Measurements from ENCODE around the gene QPCTL.
"Not testable (repeated sequence)": the region's sequence is repeated elsewhere in the genome, so short reads cannot be mapped to it uniquely, and the experiment has no call there.

QPCTL gene

DNA sequence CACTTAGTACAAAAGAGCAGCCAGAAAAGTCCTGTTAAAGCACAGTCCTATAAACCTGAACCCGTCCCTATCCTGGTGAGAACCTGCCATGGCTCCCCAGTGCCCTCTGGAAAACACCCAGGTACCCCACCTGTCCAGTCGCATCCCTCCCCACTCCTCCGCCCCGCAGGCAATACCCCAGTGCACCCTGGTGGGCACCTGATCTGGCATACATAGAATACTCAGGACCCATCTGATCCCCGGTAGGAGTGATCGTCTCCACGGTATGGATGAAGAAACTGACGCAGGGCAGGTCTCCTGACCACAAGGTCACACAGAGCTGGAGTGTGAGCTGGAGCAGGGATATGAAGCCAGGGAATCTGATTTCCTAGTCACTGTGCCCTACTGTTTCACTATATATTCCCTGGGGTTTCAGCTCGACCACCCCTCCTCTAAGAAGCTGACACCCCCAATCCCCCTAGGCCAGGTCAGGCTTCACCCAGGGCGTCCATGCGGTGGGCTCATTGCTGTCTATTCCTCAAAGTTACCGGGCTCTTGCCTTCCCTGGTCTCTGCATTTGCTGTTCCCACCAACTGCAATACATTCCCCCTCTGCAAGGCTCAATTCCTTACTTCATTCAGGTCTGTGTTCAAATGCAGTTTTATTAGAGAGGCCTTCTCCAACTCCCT is 25.7 kb downstream of the QPCTL start:
- no peak for DNase-seq

DNA sequence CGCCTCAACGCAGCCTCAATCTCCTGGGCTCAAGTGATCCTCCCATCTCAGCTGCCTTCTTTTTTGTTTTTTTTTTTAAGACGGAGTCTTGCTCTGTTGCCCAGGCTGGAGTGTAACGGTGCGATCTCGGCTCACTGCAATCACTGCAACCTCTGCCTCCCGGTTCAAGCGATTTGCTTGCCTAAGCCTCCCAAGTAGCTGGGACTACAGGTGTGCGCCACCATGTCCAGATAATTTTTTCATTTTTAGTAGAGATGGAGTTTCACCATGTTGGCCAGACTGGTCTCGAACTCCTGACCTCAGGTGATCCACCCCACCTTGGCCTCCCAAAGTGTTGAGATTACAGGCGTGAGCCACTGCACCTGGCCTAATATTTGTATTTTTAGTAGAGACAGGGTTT is 27.6 kb downstream of the QPCTL start:
- DNase-seq = not testable (repeated sequence)

DNA sequence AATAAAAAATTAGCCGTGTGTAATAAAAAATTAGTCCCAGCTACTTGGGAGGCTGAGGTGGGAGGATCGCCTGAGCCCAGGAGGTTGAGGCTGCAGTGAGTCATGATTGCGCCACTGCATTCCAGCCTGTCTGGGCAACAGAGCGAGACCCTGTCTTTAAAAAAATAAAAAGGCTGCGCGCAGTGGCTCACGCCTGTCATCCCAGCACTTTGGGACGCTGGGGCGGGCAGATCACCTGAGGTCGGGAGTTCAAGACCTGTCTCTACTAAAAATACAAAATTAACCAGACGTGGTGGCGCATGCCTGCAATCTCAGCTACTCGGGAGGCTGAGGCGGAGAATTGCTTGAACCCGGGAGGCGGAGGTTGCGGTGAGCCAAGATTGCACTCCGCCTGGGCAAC is 36.2 kb downstream of the QPCTL start:
- DNase-seq = not testable (repeated sequence)

DNA sequence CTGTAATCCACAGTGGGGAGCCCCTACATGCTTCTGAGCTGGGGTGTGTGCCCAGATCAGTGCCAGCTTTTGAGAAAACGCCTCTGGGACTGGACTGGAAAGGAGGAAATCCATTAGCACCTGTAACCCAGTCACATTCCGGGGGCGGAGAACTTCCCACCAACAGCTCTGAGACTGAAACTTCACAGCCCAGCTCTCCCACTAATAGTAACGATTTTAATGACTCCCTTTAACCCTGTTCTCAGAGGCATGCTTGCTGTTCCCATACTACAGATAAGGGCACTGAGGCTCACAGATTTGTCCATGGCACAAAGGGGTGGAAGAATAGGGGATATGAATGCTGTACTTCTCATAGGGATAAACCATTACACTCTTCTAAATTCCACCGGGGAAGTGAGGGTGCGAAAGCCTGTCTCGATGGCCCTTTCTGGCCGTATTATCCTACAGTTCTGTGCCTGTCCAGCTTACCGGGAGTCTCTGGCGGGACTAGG is 37.4 kb downstream of the QPCTL start:
- no peak for DNase-seq

DNA sequence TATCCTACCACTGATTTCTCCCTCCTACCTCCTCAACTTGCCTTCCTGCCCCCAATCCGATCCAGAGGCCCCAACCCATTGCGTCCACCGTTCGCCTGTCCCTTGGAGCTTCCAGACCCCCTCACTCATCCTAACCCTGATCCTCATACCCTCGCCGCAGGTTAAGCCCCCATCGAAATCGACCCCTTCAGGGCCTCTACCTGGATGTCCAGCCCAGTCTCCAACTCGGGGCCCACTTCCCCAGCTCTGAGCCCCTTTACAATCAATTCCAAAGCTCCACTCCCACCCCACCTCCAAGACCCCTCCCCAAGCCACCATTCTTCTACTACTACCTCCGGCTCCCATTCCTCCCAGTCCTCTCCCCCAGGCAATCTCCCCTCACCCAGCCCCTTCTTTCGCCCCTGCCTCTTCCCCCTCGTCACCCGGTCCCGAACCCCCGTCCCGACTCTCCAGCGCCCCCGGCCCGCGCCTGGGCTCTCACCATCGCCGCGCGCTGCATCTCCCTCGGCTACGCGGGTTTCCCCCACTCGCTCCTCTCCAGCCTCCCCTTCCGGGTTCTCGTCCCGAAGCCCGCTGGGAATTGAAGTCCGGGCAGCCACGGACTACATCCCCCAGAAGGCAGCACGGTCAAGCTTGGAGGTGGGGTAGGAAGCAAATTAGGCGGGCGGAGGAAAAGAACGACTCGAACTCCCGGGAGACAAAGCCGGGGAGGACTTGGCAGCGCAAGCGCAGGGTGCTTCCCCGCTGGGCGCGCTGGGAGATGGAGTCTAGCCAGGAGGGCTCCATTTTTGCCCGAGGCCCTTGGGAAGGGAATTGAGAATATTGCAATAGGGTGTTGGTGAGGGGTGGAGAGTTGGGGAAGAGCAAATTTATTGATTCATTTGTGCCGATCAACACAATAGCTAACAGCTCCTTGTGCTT is 38.2 kb downstream of the QPCTL start, which contains the start of gene FBXO46:
TSS of gene FBXO46 (minus strand) at position 529 of the 921 bp plus-strand sequence. CDS start 17,401 bp downstream, outside the sequence.
- peak; percentile 100 for DNase-seq

DNA sequence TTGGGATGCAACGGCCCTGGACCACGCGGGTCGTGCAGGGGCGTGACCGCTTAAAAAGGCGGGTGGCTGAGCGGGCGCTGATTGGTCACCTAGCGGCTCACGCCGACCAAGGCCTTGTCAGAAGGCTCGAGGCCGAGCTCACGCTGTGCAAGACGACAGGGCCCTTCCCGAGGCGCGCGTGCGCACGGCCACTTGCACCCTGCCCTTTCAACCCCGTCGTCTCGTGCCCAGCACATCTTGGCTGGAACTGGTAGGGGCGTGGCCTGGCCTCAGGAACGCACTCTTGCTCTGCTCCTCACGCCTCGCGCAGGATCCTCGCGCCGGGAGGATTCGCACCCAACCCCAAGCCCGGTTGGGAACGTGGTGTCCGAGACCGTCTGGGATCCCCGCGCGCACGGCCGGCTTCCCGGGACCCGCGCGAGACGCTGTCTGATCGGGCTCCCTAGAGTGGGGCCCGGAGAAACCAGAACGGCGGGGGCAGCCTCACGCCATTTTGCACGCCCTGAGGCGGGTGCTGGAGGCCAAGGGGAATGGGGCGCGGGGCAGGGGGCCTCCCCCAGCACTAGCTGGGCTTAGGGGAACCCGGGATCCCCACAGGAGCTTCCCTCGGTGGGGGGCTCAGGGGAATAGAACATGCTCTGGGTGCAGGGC is 40.8 kb downstream of the QPCTL start, which contains the start of gene MEIOSIN:
TSS of gene MEIOSIN (plus strand) at position 280 of the 651 bp plus-strand sequence. CDS start 1,938 bp downstream, outside the sequence.
- no peak for DNase-seq

DNA sequence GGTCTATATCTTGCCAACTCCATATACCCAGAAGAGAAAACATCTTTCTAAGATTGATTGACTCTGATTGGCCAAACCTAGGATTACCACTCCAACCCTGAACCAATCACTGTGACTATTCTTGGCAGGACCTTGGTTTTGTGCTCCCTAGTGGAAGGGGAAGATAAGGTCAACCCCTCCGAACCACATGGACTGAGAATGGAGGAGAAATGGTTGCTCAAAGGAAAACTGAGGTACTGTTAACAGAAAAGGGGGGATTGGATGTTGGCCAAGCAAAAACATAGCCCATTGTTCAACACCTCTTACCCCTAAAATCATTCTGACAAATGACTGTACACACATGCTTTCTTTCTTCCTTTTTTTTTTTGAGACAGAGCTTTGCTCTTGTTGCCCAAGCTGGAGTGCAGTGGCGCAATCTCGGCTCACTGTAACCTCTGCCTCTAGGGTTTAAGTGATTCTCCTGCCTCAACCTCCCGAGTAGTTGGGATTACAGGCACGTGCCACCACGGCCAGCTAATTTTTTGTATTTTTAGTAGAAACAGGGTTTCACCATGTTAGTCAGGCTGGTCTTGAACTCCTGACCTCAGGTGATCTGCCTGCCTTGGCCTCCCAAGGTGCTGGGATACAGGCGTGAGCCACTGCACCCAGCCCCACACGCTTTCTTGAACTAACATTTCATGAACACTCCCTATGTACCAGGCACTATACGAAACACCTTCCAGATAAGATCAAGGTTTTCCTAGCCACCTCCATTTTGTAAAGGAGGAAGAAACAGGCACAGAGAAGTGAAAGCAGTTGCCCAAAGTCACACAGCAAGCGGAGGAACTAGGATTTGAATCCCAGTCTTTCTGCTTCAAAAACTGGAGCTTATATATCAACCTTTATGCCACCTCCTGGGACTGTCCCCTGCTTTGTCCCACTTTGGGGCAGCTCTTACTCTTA is 47.3 kb downstream of the QPCTL start:
- DNase-seq = no peak

DNA sequence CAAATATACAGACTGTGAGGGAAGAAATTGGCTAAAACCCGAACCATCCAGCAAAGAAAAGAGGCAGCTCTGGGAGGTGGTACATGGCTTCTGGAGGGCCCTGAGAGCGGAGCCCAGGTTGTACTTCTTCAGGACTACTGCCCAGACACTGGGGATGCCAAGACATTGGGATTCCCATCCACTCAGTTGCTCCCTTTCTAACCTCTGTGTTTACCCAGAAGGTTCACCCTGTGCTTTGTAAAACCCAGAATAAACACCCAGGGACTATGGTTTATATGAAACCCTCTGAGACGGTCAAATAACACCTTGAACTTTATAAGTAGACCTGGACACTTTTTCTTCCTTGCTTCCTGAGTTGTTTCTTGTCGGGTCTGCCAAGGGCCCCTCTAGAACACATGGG is 50.5 kb downstream of the QPCTL start:
- DNase-seq = no peak

DNA sequence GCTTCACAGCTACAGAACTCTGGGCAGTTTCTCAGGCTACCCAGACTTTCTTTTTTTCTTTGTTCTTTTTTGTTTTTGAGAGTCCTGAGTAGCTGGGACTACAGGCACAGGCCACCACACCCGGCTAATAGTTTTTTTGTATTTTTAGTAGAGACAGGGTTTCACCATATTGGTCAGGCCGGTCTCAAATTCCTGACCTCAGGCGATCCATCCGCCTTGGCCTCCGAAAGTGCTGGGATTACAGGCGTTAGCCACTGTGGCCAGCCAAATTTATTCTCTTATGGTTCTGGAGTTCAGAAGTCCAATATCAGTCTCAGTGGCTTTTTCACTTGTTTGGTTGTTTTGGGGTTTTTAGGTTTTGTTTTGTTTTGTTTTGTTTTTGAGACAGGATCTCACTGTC is 53.1 kb downstream of the QPCTL start:
- no peak for DNase-seq

DNA sequence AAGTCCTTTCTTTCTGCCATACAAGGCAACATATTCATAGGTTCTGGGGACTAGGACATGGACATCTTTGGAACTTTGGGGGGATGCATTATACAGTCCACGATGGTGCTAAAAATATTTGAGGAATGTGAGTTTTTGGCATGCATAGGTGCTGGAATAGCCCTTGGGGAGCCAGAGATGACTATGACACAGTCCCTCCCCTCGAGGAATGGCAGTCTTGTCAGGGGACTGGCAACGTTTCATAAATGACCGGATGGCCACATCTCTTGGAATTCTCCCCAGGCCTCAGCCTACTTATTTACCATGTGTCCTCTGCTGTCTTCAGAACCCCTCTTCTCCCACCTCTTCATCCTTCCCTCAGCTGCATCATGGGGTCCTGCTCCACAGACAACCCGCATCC is 54.4 kb downstream of the QPCTL start:
- DNase-seq = no peak

DNA sequence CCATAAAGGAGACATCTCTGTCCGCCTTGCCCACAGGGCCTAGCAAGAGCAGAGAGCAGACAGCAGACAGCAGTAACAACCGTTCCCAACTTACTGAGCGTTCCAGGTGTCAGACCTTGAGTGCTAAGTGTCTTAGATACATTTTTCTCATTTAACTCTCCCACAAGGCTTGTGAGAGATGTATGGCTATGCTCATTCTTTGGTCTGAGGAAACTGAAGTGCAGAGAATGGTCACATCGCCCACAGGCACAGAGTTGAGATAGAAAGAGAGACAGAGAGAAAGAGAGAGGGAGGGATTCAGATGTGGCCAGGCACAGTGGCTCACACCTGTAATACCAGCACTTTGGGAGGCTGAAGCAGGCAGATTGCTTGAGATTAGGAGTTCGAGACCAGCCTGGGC is 55.0 kb downstream of the QPCTL start:
- DNase-seq = no peak

DNA sequence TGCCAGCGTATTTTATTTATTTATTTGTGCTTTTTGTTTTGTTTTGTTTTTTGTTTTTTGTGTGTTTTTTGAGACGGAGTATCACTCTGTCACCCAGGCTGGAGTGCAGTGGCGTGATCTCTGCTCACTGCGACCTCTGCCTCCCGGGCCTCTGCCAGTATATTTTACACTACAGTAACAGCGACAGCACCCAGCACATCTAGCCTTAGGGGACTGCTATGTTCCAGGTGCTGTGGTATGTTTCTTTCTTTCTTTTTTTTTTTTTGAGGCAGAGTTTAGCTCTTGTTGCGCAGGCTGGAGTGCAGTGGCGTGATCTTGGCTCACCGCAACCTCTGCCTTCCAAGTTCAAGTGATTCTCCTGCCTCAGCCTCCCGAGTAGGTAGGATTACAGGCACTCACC is 59.0 kb downstream of the QPCTL start:
- not testable (repeated sequence) for DNase-seq

DNA sequence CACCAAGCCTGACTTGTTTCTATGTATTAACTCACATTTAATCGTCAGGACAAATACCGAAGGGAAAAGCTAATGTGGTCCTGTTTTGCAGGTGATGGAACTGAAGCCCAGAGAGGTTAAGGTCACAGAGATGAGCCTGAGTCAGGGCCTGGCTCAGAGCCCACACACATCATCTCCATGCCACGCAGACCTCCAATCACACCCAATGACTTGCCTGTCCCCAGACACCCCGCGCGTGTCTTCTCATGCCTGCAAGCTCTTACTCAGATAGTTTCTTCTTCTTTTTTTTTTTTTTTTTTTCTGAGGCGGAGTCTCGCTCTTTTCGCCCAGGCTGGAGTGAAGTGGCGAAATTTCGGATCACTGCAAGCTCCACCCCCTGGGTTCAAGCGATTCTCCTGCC is 60.2 kb downstream of the QPCTL start:
- no peak for DNase-seq

DNA sequence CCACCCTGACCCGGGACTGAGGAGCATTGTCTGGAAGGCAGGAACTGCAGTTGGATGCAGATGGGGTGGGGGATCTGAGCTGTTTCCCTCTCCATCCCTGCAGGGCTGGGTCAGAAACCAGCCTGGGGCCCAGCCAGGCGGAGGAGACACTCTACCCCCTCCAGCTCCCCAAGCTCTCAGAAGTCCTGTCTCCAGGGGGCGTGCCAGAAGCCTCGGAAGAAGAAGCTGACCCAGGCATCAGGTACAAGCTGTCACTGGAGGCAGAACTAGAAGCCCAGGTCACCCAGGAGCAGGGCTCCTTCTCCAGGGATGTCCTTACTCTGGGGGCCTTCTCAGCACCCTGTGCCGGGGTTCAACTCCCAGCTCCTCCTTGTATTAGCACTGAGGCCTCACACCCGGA is 61.1 kb downstream of the QPCTL start:
- no peak for DNase-seq

All from NCI-H146 (cell line).